Mesendoderm (in vitro differentiated cells): ENCODE data around the gene NT5E.

Source experiments
- DNase-seq: peaks from one replicate; pipeline ENCODE4 v3.0.0; 2013
- H2AK5ac ChIP-seq: 2 replicates; pipeline ENCODE4 v1.6.1; 2013; ENCODE audit warnings: low read length, inconsistent platforms
- H2BK120ac ChIP-seq: 2 replicates; pipeline ENCODE4 v1.6.1; 2013; ENCODE audit warnings: low read depth, mild to moderate bottlenecking, low read length, moderate library complexity, mixed read lengths
- H2BK15ac ChIP-seq: replicated peaks from 2 replicates; pipeline ENCODE4 v1.6.1; 2013; ENCODE audit warnings: low read depth, mild to moderate bottlenecking, moderate library complexity
- H2BK5ac ChIP-seq: 2 replicates; pipeline ENCODE4 v1.6.1; 2013; ENCODE audit warnings: low read length, inconsistent platforms
- H3K18ac ChIP-seq: 2 replicates; pipeline ENCODE4 v1.6.1; 2013; ENCODE audit warnings: mild to moderate bottlenecking, low read length, mixed read lengths
- H3K23ac ChIP-seq: one replicate; pipeline ENCODE4 v1.6.1; 2013; ENCODE audit warnings: low read length
- H3K27ac ChIP-seq: 2 replicates; pipeline ENCODE4 v1.5.1; 2013; ENCODE audit warnings: low read depth, mild to moderate bottlenecking, inconsistent platforms, low read length, moderate library complexity
- H3K27me3 ChIP-seq: 2 replicates; pipeline ENCODE4 v1.6.1; 2013; ENCODE audit warnings: low read length, control low read depth, mild to moderate bottlenecking, inconsistent platforms; ENCODE audit not compliant: insufficient read depth, poor library complexity
- H3K36me3 ChIP-seq: 2 replicates; pipeline ENCODE4 v1.6.1; 2013; ENCODE audit warnings: low read length, inconsistent platforms; ENCODE audit not compliant: control insufficient read depth, insufficient read depth
- H3K4ac ChIP-seq: one replicate; pipeline ENCODE4 v1.6.1; 2013; ENCODE audit warnings: low read depth, mild to moderate bottlenecking, low read length, moderate library complexity
- H3K4me1 ChIP-seq: 2 replicates; pipeline ENCODE4 v1.6.1; 2013; ENCODE audit warnings: low read depth, low read length, inconsistent platforms; ENCODE audit not compliant: control insufficient read depth
- H3K4me2 ChIP-seq: 2 replicates; pipeline ENCODE4 v1.6.1; 2013; ENCODE audit warnings: low read length
- H3K4me3 ChIP-seq: 2 replicates; pipeline ENCODE4 v1.5.1; 2013; ENCODE audit warnings: mild to moderate bottlenecking, low read length
- H3K56ac ChIP-seq: one replicate; pipeline ENCODE4 v1.6.1; 2013; ENCODE audit warnings: low read length
- H3K79me1 ChIP-seq: 2 replicates; pipeline ENCODE4 v1.6.1; 2013; ENCODE audit warnings: low read length, inconsistent platforms
- H3K79me2 ChIP-seq: 2 replicates; pipeline ENCODE4 v1.6.1; 2013; ENCODE audit warnings: mild to moderate bottlenecking, low read length; ENCODE audit not compliant: control insufficient read depth, insufficient read depth
- H3K9ac ChIP-seq: 2 replicates; pipeline ENCODE4 v1.6.1; 2013; ENCODE audit warnings: low read length, inconsistent platforms
- H4K5ac ChIP-seq: one replicate; pipeline ENCODE4 v1.6.1; 2013; ENCODE audit warnings: low read length
- H4K8ac ChIP-seq: one replicate; pipeline ENCODE4 v1.6.1; 2013; ENCODE audit warnings: low read depth, mild to moderate bottlenecking, control low read depth, low read length, moderate library complexity
- WGBS: extraction: QIAGEN DNeasy Blood & Tissue Kit; methylation state at CpG from one replicate; pipeline ENCODE4 v1.1.7; 2013; ENCODE audit warnings: low lambda C conversion rate, missing lambda C conversion rate; ENCODE audit not compliant: insufficient coverage; ENCODE audit errors: extremely low coverage; 5-methylcytosine and 5-hydroxymethylcytosine counted together

NT5E gene

DNA sequence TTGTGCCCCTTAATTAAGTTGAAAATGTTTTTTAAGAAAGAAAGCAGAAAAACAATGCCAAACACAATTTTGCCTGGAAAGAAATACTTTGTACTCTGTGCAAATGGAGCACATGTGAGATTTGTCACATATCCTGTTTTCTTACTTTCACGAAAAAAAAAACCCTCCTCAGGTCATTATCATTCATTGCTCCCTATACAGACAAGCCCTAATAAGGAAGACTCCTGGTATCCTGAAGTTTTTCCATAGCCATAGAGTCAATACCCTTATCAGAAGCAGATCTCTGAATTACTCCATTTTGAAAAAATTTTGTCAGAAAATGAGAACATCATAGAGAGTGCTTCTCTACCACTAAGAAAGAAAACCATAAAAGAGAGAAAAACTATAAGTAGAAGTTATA lies 14.0 kb upstream of the NT5E start:
- Histone ChIP-seq H3K4ac (no peak overlapping the region), H4K5ac (no peak overlapping the region), H2AK5ac (no peak overlapping the region), H3K56ac (no peak overlapping the region), H3K4me3 (no peak overlapping the region), H3K79me2 (no peaks in the 10 kb centered on the region), H3K23ac (no peak overlapping the region), H3K4me1 (no peaks in the 10 kb centered on the region), H3K79me1 (no peaks in the 10 kb centered on the region), H2BK15ac (no peak overlapping the region), H3K18ac (no peak overlapping the region), H3K9ac (no peak overlapping the region), H3K27ac (no peak overlapping the region), H2BK120ac (no peak overlapping the region), H4K8ac (no peak overlapping the region), H3K36me3 (no peaks in the 10 kb centered on the region), H3K27me3 (no peaks in the 10 kb centered on the region), H3K4me2 (no peak overlapping the region), H2BK5ac (no peak overlapping the region)
- DNase-seq = no peak
- no CpG with 5 or more reads among the region's 1 CpG for WGBS

DNA sequence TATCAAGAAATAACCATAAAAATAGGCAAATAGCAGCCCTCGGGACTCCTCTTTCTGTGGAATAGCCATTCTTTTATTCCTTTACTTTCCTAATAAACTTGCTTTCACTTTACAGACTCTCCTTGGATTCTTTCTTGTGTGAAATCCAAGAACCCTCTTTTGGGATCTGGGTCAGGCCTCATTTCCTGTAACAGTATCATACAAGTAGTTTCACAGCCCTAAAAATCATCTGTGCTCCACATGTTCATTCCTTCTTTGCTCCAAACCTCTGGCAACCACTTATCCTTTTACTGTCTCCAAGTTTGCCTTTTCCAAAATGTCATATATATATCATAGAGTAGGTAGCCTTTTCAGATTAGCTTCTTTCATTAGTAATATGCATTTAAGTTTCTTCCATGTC lies 13.5 kb upstream of the NT5E start:
- no peak overlapping the region for H3K4me2 ChIP-seq
- WGBS = no CpG with 5 or more reads among the region's 1 CpG
- no peak overlapping the region for H3K27ac ChIP-seq
- H3K79me2 ChIP-seq = no peaks in the 10 kb centered on the region
- no peak overlapping the region for H4K5ac ChIP-seq
- no peak overlapping the region for H3K4me3 ChIP-seq
- H3K4ac ChIP-seq = no peak overlapping the region
- no peak overlapping the region for H3K18ac ChIP-seq
- H2AK5ac ChIP-seq = no peak overlapping the region
- no peak overlapping the region for H4K8ac ChIP-seq
- no peaks in the 10 kb centered on the region for H3K36me3 ChIP-seq
- H2BK15ac ChIP-seq = no peak overlapping the region
- H2BK5ac ChIP-seq = no peak overlapping the region
- no peak overlapping the region for H3K23ac ChIP-seq
- H3K4me1 ChIP-seq = no peaks in the 10 kb centered on the region
- no peak overlapping the region for H3K56ac ChIP-seq
- no peaks in the 10 kb centered on the region for H3K27me3 ChIP-seq
- no peak overlapping the region for H2BK120ac ChIP-seq
- no peaks in the 10 kb centered on the region for H3K79me1 ChIP-seq
- H3K9ac ChIP-seq = no peak overlapping the region
- no peak for DNase-seq

DNA sequence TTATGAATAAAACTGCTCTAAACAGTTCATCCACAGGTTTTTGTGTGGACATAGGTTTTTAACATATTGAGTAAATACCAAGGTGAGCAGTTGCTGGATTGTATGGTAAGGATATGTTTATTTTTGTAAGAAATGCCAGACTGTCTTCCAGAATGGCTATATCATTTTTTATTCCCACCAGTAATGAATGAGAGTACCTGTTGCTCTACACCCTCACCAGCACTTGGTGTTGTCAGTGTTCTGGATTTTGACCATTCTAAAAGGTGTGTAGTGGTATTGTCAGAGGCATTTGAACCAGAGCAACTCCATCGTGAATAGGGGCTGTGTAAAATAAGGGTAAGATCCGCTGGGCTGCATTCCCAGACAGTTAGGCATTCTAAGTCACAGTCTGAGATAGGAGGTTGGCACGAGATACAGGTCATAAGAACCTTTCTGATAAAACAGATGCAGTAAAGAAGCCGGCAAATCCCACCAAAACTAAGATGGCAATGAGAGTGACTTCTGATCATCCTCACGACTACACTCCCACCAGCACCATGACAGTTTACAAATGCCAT lies 12.9 kb upstream of the NT5E start:
- Histone ChIP-seq H3K79me1 (no peaks in the 10 kb centered on the region), H3K27me3 (no peaks in the 10 kb centered on the region), H2BK15ac (no peak overlapping the region), H3K4me2 (no peak overlapping the region), H4K5ac (no peak overlapping the region), H3K36me3 (no peaks in the 10 kb centered on the region), H3K27ac (no peak overlapping the region), H3K18ac (no peak overlapping the region), H2BK5ac (no peak overlapping the region), H3K79me2 (no peaks in the 10 kb centered on the region), H3K56ac (no peak overlapping the region), H2AK5ac (no peak overlapping the region), H2BK120ac (no peak overlapping the region), H3K23ac (no peak overlapping the region), H3K4me1 (no peaks in the 10 kb centered on the region), H4K8ac (no peak overlapping the region), H3K9ac (no peak overlapping the region), H3K4me3 (no peak overlapping the region), H3K4ac (no peak overlapping the region)
- DNase-seq = no peak
- WGBS = no CpG with 5 or more reads among the region's 5 CpGs

DNA sequence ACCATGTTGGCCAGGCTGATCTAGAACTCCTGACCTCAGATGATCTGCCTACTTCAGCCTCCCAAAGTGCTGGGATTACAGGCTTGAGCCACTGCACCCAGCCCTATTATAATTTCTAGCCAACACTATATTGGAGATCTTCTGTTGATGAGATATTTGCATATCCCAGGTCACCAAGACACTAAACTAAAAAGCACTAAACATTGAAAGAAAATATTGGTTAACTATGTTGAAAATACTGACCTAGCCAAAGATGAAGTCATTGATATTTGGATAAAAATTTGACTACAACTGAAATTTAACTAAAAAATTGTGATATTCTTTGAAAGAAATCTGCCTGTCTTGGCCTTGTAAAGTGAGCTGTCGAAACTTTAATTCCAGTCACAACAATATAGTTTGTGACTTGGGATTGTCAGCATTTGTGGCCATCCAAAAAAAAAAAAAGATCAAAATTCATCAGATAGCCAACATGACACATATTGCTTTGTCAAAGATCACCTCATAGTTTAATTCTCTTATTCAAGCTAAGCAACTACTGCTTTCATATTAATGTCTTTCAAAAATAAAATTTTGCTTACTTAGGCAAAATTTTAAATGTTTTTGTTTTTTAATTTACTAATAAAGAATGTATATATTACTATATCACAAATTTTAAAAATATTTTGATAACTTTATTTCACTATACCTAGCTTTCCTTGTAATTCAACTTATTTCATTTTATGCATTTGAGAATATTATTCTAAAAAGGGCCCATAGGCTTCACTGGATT lies 6.3 kb upstream of the NT5E start:
- no CpG with 5 or more reads among the region's 1 CpG for WGBS
- H2AK5ac ChIP-seq = no peak overlapping the region
- H3K4me1 ChIP-seq = no peaks in the 10 kb centered on the region
- H3K79me1 ChIP-seq = no peaks in the 10 kb centered on the region
- no peak overlapping the region for H2BK5ac ChIP-seq
- H3K56ac ChIP-seq = no peak overlapping the region
- H3K79me2 ChIP-seq = no peaks in the 10 kb centered on the region
- H4K5ac ChIP-seq = no peak overlapping the region
- no peak overlapping the region for H2BK120ac ChIP-seq
- H3K27me3 ChIP-seq = peaks cover 7% of the 10 kb centered on the region
- H3K27ac ChIP-seq = no peak overlapping the region
- no peak for DNase-seq
- H3K4me3 ChIP-seq = no peak overlapping the region
- no peak overlapping the region for H3K18ac ChIP-seq
- no peak overlapping the region for H3K23ac ChIP-seq
- H4K8ac ChIP-seq = no peak overlapping the region
- H3K4me2 ChIP-seq = no peak overlapping the region
- H3K4ac ChIP-seq = no peak overlapping the region
- no peak overlapping the region for H2BK15ac ChIP-seq
- H3K36me3 ChIP-seq = no peaks in the 10 kb centered on the region
- H3K9ac ChIP-seq = no peak overlapping the region

DNA sequence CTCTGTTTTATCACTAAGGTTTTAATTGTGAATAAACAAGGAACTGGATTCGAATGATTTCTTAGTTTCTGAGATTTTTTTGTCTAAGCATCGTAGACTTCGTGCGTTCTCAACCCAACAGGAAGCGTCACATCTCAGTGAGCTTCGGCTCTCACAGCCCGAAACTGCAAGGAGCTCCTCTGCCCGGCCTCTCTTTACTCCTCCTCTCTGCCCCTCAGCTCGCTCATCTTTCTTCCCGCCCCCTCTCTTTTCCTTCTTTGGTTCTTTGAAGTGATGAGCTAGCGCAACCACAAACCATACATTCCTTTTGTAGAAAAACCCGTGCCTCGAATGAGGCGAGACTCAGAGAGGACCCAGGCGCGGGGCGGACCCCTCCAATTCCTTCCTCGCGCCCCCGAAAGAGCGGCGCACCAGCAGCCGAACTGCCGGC lies 480 bp upstream of the NT5E start:
- peak overlapping the region; percentile 98 for H3K4me2 ChIP-seq
- H3K9ac ChIP-seq = peak overlapping the region; percentile 51
- H3K79me1 ChIP-seq = no peaks in the 10 kb centered on the region
- no peak overlapping the region for H4K8ac ChIP-seq
- H3K36me3 ChIP-seq = no peaks in the 10 kb centered on the region
- no peak overlapping the region for H2BK5ac ChIP-seq
- H2AK5ac ChIP-seq = no peak overlapping the region
- H2BK15ac ChIP-seq = no peak overlapping the region
- no peaks in the 10 kb centered on the region for H3K79me2 ChIP-seq
- peak overlapping the region; percentile 79 for H3K56ac ChIP-seq
- no peak overlapping the region for H3K23ac ChIP-seq
- no peak overlapping the region for H2BK120ac ChIP-seq
- H3K4ac ChIP-seq = no peak overlapping the region
- no peak overlapping the region for H3K18ac ChIP-seq
- H4K5ac ChIP-seq = no peak overlapping the region
- H3K27ac ChIP-seq = no peak overlapping the region
- peaks cover 18% of the 10 kb centered on the region for H3K27me3 ChIP-seq
- peak overlapping the region; percentile 47 for H3K4me3 ChIP-seq
- DNase-seq = peak; percentile 51
- H3K4me1 ChIP-seq = peaks cover 3% of the 10 kb centered on the region
- WGBS = no CpG with 5 or more reads among the region's 24 CpGs
